ENCODE measurements around the gene PARP9.

DNA sequence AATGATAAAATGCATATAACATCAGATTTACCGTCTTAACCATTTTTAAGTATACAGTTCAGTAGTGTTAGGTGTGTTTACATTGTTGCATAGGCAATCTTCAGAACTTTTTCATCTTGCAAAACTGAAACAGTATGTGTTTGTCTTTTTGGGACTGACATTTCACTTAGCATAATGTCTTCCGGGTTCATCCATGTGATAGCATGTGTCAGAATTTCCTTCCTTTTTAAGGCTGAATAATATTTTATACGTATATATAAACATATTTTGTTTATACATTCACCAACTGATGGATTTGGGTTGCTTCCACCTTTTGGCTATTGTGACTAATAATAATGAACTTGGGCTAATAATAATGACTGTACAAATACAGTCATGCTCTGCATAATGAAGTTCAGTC, 16.4 kb upstream of the PARP9 start:
- TF ChIP-seq, protein P1, sequence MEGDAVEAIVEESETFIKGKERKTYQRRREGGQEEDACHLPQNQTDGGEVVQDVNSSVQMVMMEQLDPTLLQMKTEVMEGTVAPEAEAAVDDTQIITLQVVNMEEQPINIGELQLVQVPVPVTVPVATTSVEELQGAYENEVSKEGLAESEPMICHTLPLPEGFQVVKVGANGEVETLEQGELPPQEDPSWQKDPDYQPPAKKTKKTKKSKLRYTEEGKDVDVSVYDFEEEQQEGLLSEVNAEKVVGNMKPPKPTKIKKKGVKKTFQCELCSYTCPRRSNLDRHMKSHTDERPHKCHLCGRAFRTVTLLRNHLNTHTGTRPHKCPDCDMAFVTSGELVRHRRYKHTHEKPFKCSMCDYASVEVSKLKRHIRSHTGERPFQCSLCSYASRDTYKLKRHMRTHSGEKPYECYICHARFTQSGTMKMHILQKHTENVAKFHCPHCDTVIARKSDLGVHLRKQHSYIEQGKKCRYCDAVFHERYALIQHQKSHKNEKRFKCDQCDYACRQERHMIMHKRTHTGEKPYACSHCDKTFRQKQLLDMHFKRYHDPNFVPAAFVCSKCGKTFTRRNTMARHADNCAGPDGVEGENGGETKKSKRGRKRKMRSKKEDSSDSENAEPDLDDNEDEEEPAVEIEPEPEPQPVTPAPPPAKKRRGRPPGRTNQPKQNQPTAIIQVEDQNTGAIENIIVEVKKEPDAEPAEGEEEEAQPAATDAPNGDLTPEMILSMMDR (IDR thresholded peaks at IDR 0.05; ENCODE audit: low read depth, low read length) = no peak
- no peak for TF ChIP-seq EZH2phosphoT487 (IDR thresholded peaks at IDR 0.05; ENCODE audit: low read depth)

Measured in OCI-LY3 (cell line).